Measurements from ENCODE around the gene ARID1B. TPM values are rescaled to one million over a fixed set of nuclear protein-coding genes. Genes with fewer than 3 reads are reported as not detected.
A peak's percentile ranks its signal among the peaks of the same experiment; 100 is the strongest.

The ARID1B gene
- total and polyA plus RNA-seq, 8 donors = 16.2 to 68.0 (median 42.5) TPM

- Histone ChIP-seq H3K27me3 (no peaks in the 10 kb centered on the region), H3K36me3 (no peaks in the 10 kb centered on the region), H3K27ac (no peak overlapping the region), H3K4me3 (no peak overlapping the region), H3K4me1 (peaks cover 0 to 6% (median 4%) of the 10 kb centered on the region in 3 donors), H3K9me3 (no peaks in the 10 kb centered on the region)
- FAIRE-seq (no peak), ATAC-seq (no peak), DNase-seq (no peak)
- TF ChIP-seq CTCF (IDR thresholded peaks at IDR 0.05) = no peak
- intact Hi-C loops (cut with DNase I) = no loop called here
- WGBS, 2 donors = 92 to 93% methylated on average over 3 of the region's 3 CpGs
Measured at GRCh38 chr6:156868385-156868784, 91.2 kb downstream of the ARID1B start.

- Histone ChIP-seq H3K9me3 (no peaks in the 10 kb centered on the region), H3K4me3 (no peak overlapping the region), H3K27ac (no peak overlapping the region), H3K36me3 (no peaks in the 10 kb centered on the region), H3K4me1 (peaks cover 6 to 9% (median 8%) of the 10 kb centered on the region in 3 donors), H3K27me3 (no peaks in the 10 kb centered on the region)
- WGBS, 2 donors = 84 to 88% methylated on average over 13 of the region's 13 CpGs
- no peak for ATAC-seq
- no peak for FAIRE-seq
- intact Hi-C loops (cut with DNase I) = no loop called here
- DNase-seq = no peak
- TF ChIP-seq CTCF (IDR thresholded peaks at IDR 0.05) = no peak
Measured at GRCh38 chr6:156869980-156870398, 92.8 kb downstream of the ARID1B start.

- 71% methylated on average over 5 of the region's 5 CpGs for WGBS, 2 donors
- DNase-seq (no peak), ATAC-seq (no peak), FAIRE-seq (no peak)
- TF ChIP-seq CTCF (IDR thresholded peaks at IDR 0.05) = no peak
- Histone ChIP-seq H3K36me3 (no peaks in the 10 kb centered on the region), H3K9me3 (no peaks in the 10 kb centered on the region), H3K27ac (no peak overlapping the region), H3K4me3 (no peak overlapping the region), H3K4me1 (peaks cover 6 to 9% (median 8%) of the 10 kb centered on the region in 3 donors), H3K27me3 (no peaks in the 10 kb centered on the region)
- intact Hi-C loops (cut with DNase I) = no loop called here
Measured at GRCh38 chr6:156870924-156871539, 93.9 kb downstream of the ARID1B start.

GRCh38 chr6:156872903-156873302 is 95.7 kb downstream of the ARID1B start:
- intact Hi-C loops (cut with DNase I) = no loop called here
- Histone ChIP-seq H3K27me3 (no peaks in the 10 kb centered on the region), H3K4me3 (no peak overlapping the region), H3K9me3 (no peaks in the 10 kb centered on the region), H3K27ac (no peak overlapping the region), H3K4me1 (peaks cover 0 to 19% (median 9%) of the 10 kb centered on the region in 3 donors), H3K36me3 (no peaks in the 10 kb centered on the region)
- DNase-seq = no peak
- WGBS, 2 donors = 91 to 93% methylated on average over 8 of the region's 8 CpGs
- no peak for TF ChIP-seq CTCF (IDR thresholded peaks at IDR 0.05)
- ATAC-seq = no peak
- no peak for FAIRE-seq

- no peak overlapping the region for H3K4me3 ChIP-seq
- intact Hi-C loops (cut with DNase I) = no loop called here
- H3K4me1 ChIP-seq = peaks cover 0 to 22% (median 9%) of the 10 kb centered on the region in 3 donors
- no peaks in the 10 kb centered on the region for H3K9me3 ChIP-seq
- H3K27ac ChIP-seq = peak overlapping the region in 1 of 4 donors; percentile 14
- TF ChIP-seq CTCF (IDR thresholded peaks at IDR 0.05) = no peak
- ATAC-seq = peak; percentile 14 to 26 (median 20)
- H3K27me3 ChIP-seq = no peaks in the 10 kb centered on the region
- DNase-seq = no peak
- no peaks in the 10 kb centered on the region for H3K36me3 ChIP-seq
- FAIRE-seq = no peak
- 59 to 63% methylated on average over 10 of the region's 10 CpGs for WGBS, 2 donors
Measured at GRCh38 chr6:156873654-156874380, 96.6 kb downstream of the ARID1B start.

All from pancreas (tissue), 10 donors.